IPS DF 4.7 (cell line): Measurements from ENCODE around the gene RABEPK.
"Not testable (repeated sequence)": the region's sequence is repeated elsewhere in the genome, so short reads cannot be mapped to it uniquely, and the experiment has no call there.

Experiments used
- DNase-seq: peaks from one replicate; pipeline ENCODE4 v3.0.0-alpha.2; 2013; ENCODE audit warnings: low spot score; ENCODE audit errors: extremely low read depth

Gene RABEPK

DNA sequence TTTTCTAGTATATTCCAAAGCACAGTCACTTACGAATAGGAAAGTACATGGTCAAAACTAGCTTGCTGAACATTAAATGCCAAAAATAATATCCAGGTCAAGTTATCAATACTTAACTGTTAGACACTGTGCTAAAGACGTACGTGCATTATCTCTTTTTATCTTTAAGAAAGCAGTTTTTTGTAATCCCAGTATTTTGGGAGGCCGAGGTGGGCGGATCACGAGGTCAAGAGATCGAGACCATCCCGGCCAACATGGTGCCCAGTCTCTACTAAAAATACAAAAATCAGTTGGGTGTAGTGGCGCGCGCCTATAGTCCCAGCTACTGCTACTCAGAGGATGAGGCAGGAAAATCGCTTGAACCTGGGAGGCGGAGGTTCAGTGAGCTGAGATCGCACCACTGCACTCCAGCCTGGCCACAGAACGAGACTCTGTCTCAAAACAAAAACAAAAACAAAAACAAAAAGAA, 43.5 kb downstream of the RABEPK start:
- DNase-seq, result no peak

DNA sequence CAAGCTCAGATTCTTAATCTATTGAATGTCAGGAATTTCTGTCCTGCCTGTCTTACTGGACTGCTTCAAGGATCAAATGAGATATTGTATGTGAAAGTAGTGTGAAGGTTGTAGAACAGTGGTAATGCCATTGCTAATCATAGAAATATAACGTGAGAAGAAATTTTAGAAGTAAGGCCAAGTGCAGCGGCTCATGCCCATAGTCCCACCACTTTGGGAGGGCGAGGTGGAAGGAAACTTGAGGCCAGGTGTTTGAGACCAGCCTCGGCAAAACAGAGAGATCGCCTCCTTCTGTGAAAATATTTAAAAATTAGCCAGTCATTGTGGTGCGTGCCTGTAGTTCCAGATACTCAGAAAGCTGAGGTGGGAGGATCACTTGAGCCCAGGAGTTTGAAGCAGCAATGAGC, 45.9 kb downstream of the RABEPK start:
- no peak for DNase-seq

DNA sequence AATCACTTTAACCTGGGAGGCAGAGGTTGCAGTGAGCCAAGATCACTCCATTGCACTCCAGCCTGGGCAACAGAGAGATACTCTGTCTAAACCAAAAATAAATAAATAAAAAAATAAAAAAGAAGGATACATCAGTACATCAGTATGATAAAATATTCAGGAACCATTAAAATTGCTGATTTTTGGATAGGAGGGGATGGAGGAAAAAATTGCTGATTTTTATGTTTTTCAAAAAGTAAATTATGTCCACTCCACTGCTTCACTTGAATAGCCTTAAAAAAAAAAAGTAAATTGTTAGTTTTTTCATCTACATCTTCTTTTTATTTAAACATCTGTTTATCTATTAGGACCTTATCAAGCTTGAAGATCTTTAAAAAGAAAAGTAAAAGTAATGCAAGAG, 53.9 kb downstream of the RABEPK start:
- DNase-seq, result no peak

DNA sequence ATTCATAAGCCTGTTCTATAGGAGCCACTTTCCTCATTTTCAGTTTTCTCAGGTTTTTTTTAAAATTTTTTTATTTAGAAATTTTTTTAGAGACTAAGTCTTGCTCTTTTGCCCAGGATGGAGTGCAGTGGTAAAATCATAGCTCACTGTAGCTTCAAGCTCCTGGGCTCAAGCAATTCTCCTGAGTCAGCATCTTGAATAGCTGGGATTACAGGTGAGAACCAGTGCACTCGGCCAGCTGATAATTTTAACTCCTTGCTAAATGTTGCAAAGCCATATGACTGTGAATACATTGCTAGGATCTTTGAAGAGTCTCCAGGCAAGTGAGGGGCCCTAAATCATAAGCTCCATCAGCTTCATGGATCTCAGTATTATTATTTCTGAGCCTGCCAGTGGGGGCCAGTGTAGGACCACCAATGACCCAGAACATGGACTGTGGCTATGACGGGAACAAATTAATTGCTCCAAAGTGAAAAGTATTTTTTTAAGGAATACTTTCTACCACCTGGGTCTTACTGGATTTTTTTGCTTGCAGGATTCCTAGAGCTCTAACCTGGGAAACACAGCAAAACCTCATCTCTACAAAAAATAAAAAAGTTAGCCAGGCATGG, 55.5 kb downstream of the RABEPK start:
- no peak for DNase-seq

DNA sequence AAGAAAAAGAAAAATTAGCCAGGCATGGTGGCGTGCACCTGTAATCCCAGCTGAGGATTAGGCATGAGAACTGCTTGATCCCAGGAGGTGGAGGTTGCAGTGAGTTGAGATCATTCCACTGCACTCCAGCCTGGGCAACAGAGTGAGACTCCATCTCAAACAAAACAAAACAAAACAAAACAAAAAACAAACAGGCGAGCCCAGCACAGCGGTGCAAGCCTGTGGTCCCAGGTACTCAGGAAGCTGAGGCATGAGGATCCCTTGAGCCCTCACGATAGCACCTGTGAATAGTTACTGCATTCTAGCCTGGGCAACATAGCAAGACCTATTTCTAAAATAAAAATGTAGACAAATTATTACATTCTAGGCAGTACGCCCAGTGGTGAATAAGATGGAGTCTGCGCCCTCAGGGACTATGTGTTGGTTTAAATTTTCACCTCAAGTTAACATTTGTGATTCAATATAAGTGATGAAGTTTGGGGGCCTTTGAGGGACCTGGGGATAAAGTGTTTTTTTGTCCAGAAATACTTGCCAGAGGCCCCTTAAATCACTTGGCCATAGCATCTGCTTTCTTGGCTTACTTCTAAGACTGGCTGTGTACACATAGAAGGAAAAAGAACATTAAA, 57.9 kb downstream of the RABEPK start:
- no peak for DNase-seq

DNA sequence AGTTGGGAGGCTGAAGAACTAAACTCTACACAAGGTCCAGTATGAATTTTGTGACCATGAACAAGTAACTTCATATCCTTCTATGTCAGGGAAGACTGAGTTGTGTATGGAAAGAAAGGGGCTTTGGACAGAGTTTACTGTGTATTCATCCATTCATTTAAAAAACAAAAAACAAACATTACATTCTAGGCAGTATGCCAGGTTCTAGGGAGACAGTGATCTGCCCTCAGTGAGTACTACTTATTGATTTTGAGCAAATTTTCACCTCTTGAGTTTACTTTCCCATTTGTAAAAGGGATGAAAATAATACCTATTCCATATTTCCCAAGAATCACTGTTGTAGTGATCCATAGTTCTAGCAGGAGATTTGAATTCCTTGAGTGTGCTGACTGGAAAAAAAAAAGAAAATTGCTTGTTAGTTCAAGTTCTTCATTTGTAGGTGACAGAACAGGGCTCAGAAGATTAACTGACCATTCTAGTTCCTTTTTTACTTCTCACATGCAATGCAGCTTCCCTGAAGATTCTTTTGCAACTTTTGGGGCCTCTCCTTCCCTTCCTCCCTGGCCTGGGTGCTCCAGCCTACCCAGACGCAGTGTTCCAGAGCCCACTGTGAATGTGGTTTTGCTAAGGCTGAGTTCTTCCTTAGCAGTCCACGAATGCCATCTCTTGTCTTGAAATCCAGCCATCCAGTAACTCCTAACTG, 58.6 kb downstream of the RABEPK start:
- DNase-seq, result no peak

DNA sequence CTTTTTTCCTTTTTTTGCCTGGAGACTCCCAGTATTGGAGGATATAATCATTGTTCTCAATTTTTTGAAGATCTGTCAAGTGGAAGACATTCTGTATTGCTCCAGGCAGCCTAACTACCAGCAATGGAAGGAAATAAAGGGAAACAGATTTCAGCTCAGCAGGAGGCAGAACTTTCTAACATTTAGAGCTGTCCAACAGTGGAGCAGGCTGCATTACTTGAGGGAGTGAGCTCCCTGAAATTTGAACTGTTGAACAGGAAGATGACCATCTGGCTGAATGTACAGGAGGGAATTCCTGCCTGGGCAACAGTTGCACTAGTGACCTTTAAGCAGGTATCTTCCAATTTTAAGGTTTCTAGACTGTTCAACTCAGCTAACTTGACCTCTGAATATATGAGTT, 60.2 kb downstream of the RABEPK start:
- no peak for DNase-seq

DNA sequence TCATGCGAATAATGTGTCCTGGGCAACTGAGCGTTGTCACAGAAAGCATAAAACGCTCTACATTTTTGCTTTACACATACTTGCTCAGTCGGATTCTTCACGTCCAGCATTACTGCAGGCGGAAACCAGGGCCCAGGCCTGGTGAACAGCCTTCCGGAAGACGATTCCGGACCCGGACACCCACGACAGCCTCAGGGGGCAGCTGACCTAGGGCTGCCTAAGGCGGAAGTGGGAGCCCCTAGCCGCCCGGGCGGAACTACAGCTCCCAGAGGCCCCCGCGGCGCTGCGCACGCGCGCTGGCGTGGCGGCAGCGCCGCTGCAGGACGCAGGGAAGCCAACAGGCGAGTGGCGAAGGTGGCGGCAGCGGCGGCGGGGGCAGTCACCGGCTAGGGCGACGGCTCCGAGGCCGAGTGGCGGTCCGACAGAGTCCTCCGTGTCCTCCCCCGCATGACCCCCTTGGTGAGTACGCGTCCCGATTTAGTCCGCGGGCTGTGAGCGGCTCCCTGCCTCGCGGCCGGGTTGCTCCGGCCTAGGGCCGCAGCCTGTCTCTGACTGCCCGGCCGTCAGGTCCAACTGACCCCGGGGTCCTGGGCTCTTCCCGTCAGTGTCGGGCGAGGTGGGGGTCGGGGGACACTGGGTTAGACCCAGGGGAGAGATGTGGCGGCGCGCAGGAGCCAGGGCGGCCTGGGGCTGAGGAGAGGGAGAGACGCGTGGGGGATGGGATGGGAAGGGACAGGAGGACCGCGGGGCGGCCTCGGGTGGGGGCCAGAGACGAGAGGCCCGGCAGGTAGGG, 61.4 kb downstream of the RABEPK start, which contains the start of gene GAPVD1:
GAPVD1 (plus strand) TSS at position 326 of the 793 bp plus-strand sequence. CDS start 37,096 bp downstream, outside the sequence.
- peak; percentile 53 for DNase-seq

DNA sequence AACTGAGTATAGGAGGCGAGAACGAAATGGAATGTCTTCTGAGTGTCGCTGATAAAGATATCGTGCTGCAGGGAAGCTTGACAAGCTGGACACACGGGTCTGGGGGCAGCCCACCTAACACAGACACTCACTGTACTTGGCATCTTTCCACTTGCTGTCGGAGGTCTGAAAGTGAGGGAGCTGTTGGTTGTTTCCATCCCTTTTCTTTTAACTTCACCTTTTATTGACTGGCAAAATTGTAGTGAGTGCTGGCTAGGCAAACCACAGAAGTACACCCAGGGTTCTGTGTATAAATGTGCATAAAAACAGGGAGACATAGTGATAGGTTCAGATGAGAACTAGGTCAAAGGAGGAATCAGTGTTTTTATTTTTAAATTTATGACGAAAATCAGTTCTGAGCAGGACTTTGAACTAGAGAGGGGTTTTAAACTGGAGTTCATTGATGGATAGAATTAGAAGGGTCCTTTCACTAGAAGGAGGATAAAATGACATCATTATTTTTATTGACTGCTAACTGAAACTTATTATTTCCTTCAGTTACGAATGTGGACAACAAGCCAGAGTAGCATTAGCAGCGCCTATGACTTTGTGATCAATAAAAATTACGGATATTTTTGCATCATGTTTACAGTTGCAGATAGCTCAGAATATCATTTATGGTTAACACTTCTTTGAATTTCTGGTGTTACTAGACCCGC, 62.1 kb downstream of the RABEPK start:
- no peak for DNase-seq

DNA sequence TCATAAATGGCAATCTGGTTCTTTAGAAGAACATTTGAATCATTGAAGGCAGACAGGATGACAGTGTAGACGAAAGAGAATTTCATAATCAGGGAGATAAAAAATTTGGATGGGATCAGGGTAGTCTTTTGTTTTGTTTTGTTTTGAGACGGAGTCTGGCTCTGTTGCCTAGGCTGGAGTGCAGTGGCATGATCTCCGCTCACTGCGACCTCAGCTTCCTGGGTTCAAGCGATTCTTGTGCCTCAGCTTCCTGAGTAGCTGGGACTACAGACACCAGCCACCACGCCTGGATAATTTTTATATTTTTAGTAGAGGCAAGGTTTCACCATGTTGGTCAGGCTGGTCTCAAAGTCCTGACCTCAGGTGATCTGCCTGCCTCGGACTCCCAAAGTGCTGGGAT, 63.7 kb downstream of the RABEPK start:
- not testable (repeated sequence) for DNase-seq

DNA sequence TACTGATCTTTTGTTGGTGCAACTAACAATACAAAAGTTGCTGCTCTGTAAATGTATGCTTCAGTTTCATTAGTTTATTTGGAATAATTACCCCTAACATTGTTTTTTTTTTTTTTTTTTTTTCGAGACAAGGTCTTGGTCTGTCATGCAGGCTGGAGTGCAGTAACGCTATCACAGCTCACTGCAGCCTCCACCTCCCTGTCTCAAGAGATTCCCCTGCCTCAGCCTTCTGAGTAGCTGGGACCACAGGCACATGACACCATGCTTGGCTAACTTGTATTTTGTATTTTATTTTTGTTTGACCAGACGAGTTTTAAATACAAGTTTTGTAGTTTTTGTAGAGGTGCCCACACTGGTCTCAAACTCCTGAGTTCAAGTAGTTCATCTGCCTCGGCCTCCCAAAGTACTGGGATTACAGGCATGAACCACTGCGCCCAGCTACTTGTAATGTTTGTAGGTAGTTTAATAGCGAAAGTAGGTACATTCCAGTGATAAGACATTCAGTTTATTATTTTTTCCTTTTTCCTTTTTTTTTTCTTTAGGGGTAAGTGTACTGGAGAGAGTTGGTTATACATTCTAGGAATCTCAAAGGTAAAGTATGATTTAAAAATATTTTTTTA, 68.2 kb downstream of the RABEPK start:
- no peak for DNase-seq

DNA sequence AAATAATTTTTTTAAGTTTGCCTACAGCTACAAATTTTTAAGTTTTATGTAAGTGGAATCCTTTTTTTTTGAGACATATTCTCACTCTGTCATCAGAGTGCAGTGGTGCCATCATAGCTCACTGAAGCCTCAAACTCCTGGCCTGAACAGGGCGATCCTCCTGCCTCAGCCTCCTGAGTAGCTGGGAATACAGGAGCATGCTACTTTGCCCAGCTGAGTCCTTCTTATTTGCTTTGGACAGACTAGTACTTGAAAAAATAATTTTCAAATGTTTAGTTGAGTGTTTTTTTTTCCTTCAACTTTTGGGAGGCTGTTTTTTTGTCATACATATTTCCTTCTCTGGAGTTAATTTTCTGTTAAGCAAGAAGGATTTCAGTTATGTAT, 68.7 kb downstream of the RABEPK start:
- no peak for DNase-seq

DNA sequence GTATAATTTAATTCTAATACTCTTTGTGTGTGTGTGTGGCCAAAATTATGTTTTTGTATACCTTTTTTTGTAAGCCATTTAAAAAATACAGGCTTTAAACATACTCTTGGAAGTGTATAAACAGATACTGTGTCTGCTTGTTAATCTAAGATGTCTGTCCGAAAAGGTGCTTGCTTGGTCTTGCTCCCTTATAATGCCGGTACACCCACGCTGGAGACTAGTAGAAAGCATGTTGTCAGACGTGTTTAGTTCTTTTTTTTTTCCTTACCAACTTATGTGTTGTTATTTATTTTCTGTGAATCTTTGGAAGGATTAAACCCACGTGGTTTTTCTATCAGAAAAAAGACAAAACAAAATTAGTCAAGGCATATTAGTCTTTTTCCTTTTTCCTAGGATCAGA, 70.7 kb downstream of the RABEPK start:
- no peak for DNase-seq

DNA sequence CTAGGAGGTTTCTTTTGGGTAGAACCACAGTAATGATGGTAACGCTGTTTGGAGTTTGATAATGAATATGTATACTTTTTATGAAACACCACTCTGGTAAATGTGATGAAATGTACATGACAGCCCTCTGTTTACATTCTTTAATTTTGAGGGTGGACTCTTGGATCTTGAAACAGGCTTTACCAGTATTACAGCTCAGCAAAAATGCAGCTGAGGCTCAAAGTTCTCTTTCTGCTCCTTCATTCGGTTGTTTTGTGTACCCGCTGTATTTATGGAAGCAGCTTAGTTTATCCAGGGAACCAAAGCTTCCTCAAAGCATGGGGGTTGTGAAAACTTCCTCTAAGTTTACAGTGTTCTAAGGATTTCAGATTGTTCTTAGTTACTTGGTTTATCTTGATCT, 72.4 kb downstream of the RABEPK start:
- no peak for DNase-seq

DNA sequence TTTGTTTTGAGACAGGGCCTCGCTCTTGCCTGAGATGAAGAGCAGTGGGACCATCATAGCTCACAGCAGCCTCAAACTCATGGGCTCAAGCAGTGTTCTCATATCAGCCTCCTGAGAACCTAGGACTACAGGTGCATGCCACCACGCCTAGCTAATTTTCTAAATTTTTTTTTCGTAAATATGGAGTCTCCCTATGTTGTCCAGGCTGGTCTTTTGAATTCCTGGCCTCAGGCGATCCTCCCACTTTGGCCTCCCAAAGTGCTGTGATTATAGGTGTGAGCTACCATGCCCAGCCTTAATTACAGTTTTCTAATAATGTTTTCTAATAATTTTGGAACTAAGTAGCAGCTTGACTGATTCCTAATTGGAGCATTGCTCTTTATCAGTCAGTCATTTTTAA, 76.4 kb downstream of the RABEPK start:
- DNase-seq, result no peak

DNA sequence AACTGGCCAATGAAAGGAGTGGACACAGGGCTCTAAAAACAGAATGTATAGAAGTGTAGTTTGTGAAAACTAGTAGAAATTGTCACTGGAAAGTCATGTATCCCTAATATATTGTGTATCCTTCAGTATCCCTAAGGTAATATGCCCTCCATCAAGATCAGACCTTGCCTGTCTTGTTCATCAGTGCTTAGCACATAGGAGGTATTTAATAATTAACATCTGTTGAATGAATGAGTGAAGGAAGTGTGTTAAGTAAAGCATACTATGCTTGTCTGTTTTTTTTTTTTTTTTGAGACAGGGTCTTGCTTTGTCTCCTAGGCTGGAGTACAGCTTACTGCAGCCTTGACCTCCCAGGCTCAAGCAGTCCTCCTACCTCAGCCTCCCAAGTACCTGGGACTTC, 77.1 kb downstream of the RABEPK start:
- no peak for DNase-seq

DNA sequence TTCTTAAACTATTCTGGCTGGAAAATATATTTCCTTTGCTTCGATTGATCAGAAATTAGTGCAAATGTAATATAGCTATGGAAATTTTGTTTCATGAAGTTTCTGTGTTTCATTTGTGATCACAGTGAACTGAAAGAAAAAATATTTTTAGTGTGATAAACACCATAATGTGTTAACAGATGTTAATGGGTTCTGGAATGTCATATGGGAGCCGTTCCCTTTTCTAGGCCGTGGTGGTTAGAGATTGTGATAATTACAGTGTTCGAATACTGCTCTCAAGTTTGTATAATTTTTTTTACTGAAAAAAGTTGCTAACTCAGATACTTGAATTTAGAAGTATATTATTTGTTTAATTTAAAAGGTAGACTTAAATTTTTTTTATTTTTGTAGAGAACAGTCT, 80.6 kb downstream of the RABEPK start:
- DNase-seq, result no peak
